Measurements from ENCODE around the gene ZC3HAV1.

GRCh38 chr7:139034336-139034735 lies 75.2 kb downstream of the ZC3HAV1 start:
- TF ChIP-seq RFX5 (IDR thresholded peaks at IDR 0.05; ENCODE audit: low read depth, low read length): no peak
- no peak for TF ChIP-seq CTCF (conservative IDR thresholded peaks at IDR 0.05; ENCODE audit: low read depth, low read length)
- no peak for TF ChIP-seq SMC3 (IDR thresholded peaks at IDR 0.05; ENCODE audit: low read depth, low read length)
- no peak for TF ChIP-seq USF2 (IDR thresholded peaks at IDR 0.05; ENCODE audit: low read depth, low read length)
- TF ChIP-seq CEBPB (IDR thresholded peaks at IDR 0.05; ENCODE audit: low read depth, low read length): no peak
- TF ChIP-seq MAFK (IDR thresholded peaks at IDR 0.05; ENCODE audit: low read depth, low read length): no peak
- TF ChIP-seq MXI1 (IDR thresholded peaks at IDR 0.05; ENCODE audit: borderline replicate concordance, low read depth, low read length): no peak
- no peak for TF ChIP-seq POLR2A (IDR thresholded peaks at IDR 0.05; ENCODE audit: low read depth, low read length)
- no peak for TF ChIP-seq CHD1 (IDR thresholded peaks at IDR 0.05; ENCODE audit: low read depth, low read length)
- TF ChIP-seq RCOR1 (IDR thresholded peaks at IDR 0.05; ENCODE audit: insufficient replicate concordance, low read length): no peak
- no peak for TF ChIP-seq MAZ (IDR thresholded peaks at IDR 0.05; ENCODE audit: borderline replicate concordance, low read depth, low read length)
